Type B pancreatic cell (in vitro differentiated cells): ENCODE measurements around the gene DGKG. TPM values are rescaled to one million over a fixed set of nuclear protein-coding genes. Genes with fewer than 3 reads are reported as not detected.

Source experiments
- DNase-seq: peaks from one replicate; pipeline ENCODE4 v3.0.0; 2021; ENCODE audit warnings: mixed read lengths; ENCODE audit not compliant: unreplicated experiment; ENCODE audit errors: extremely low spot score
- H3K27ac Mint-ChIP-seq: 2 replicates; pipeline ENCODE4 v1.8.0; 2021; ENCODE audit warnings: mild to moderate bottlenecking, mixed read lengths
- H3K27me3 Mint-ChIP-seq: 2 replicates; pipeline ENCODE4 v1.8.0; 2021; ENCODE audit warnings: mixed read lengths
- H3K36me3 Mint-ChIP-seq: 2 replicates; pipeline ENCODE4 v1.8.0; 2021; ENCODE audit warnings: mixed read lengths
- H3K4me1 Mint-ChIP-seq: one replicate; pipeline ENCODE4 v1.8.0; 2021; ENCODE audit warnings: mixed read lengths; ENCODE audit not compliant: unreplicated experiment
- H3K4me3 Mint-ChIP-seq: 2 replicates; pipeline ENCODE4 v1.8.0; 2021; ENCODE audit warnings: mild to moderate bottlenecking, mixed read lengths
- H3K9me3 Mint-ChIP-seq: 2 replicates; pipeline ENCODE4 v1.8.0; 2021; ENCODE audit warnings: mixed read lengths
- CTCF ChIP-seq: fragments of 200-600 bp; sonication (generic); conservative IDR thresholded peaks from 2 replicates; pipeline ENCODE4 v1.5.0; 2021; ENCODE audit warnings: antibody characterized with exemption, mild to moderate bottlenecking
- total RNA-seq: library from RNA; stranded (reverse); gene quantifications from 2 replicates; pipeline ENCODE4 v1.2.1, GENCODE V29; 2021; ENCODE audit warnings: low replicate concordance

The DGKG gene
- total RNA-seq, 1 donor from 2014 or later, result 11.6 TPM

- DNase-seq, result no peak
- Mint-ChIP-seq H3K4me1 (peaks cover 21% of the 10 kb centered on the region), H3K27ac (peak overlapping the region; percentile 64), H3K4me3 (peak overlapping the region; percentile 54), H3K36me3 (no peaks in the 10 kb centered on the region), H3K9me3 (peaks cover 4% of the 10 kb centered on the region), H3K27me3 (no peaks in the 10 kb centered on the region)
- no peak for TF ChIP-seq CTCF
Observed at GRCh38 chr3:186210852-186211500, 151.1 kb downstream of the DGKG start.

GRCh38 chr3:186209810-186210752, 152.0 kb downstream of the DGKG start:
- no peaks in the 10 kb centered on the region for H3K36me3 Mint-ChIP-seq
- H3K4me3 Mint-ChIP-seq, result no peak overlapping the region
- no peaks in the 10 kb centered on the region for H3K27me3 Mint-ChIP-seq
- H3K9me3 Mint-ChIP-seq, result peaks cover 4% of the 10 kb centered on the region
- H3K27ac Mint-ChIP-seq, result peak overlapping the region; percentile 64
- DNase-seq, result no peak
- TF ChIP-seq CTCF, result no peak
- H3K4me1 Mint-ChIP-seq, result peaks cover 21% of the 10 kb centered on the region

- no peaks in the 10 kb centered on the region for H3K36me3 Mint-ChIP-seq
- TF ChIP-seq CTCF, result no peak
- H3K27ac Mint-ChIP-seq, result no peak overlapping the region
- H3K4me1 Mint-ChIP-seq, result peaks cover 16% of the 10 kb centered on the region
- no peaks in the 10 kb centered on the region for H3K9me3 Mint-ChIP-seq
- no peak for DNase-seq
- H3K27me3 Mint-ChIP-seq, result peaks cover 4% of the 10 kb centered on the region
- H3K4me3 Mint-ChIP-seq, result no peak overlapping the region
Observed at GRCh38 chr3:186208296-186208989, 153.6 kb downstream of the DGKG start.

GRCh38 chr3:186207515-186207914, 154.5 kb downstream of the DGKG start:
- H3K9me3 Mint-ChIP-seq, result no peaks in the 10 kb centered on the region
- H3K27ac Mint-ChIP-seq, result no peak overlapping the region
- H3K4me1 Mint-ChIP-seq, result peaks cover 16% of the 10 kb centered on the region
- H3K36me3 Mint-ChIP-seq, result no peaks in the 10 kb centered on the region
- TF ChIP-seq CTCF, result no peak
- DNase-seq, result no peak
- H3K27me3 Mint-ChIP-seq, result peaks cover 5% of the 10 kb centered on the region
- H3K4me3 Mint-ChIP-seq, result no peak overlapping the region

GRCh38 chr3:186200726-186201125, 161.3 kb downstream of the DGKG start:
- Mint-ChIP-seq H3K27ac (no peak overlapping the region), H3K36me3 (no peaks in the 10 kb centered on the region), H3K4me3 (no peak overlapping the region), H3K9me3 (no peaks in the 10 kb centered on the region), H3K4me1 (no peaks in the 10 kb centered on the region), H3K27me3 (peaks cover 18% of the 10 kb centered on the region)
- DNase-seq, result no peak
- no peak for TF ChIP-seq CTCF
